GM12878 (cell line): ENCODE data around the gene MDM4. TPM values are rescaled to one million over a fixed set of nuclear protein-coding genes. Genes with fewer than 3 reads are reported as not detected.

Source experiments
- ATAC-seq: fragments of 200-7000 bp; cut with Tn5 transposase; 3 replicates; pipeline ENCODE4 v1.9.1; 2020; ENCODE audit warnings: mild to moderate bottlenecking, moderate library complexity
- BruUV-seq: library from RNA; stranded (reverse); fragments of 400-500 nt; replicated peaks from 2 replicates; lab custom pipeline; 2021; lab: Mats Ljungman, UMichigan
- CTCF ChIA-PET: fragments of 300-600 bp; sonication (Branson Sonifier 250); formaldehyde crosslinking; extraction: SDS; loops from one replicate; lab custom pipeline; 2021; ENCODE audit warnings: inconsistent platforms; lab: Yijun Ruan, JAX
- POLR2A ChIA-PET: fragments of 350-600 bp; formaldehyde crosslinking; extraction: SDS; loops from one replicate; lab custom pipeline; 2021; ENCODE audit warnings: inconsistent platforms; lab: Charles Lee
- RAD21 ChIA-PET: fragments of 300-600 bp; sonication (Branson Sonifier 250); formaldehyde crosslinking; loops from one replicate; lab custom pipeline; 2023; ENCODE audit warnings: antibody characterized with exemption; ENCODE audit not compliant: unreplicated experiment; lab: Charles Lee
- SMC1A ChIA-PET: fragments of 300-600 bp; sonication (Branson Sonifier 250); formaldehyde crosslinking; loops from one replicate; lab custom pipeline; 2023; ENCODE audit not compliant: unreplicated experiment, uncharacterized antibody; lab: Charles Lee
- DNase-seq: peaks from one replicate; pipeline ENCODE4 v3.0.0-alpha.2; 2011; ENCODE audit warnings: low read depth, low spot score
- FAIRE-seq: peaks from 3 replicates; lab custom pipeline; 2011; peaks lifted over from hg19 to GRCh38; lab: Jason Lieb, UNC
- H2AFZ ChIP-seq: 2 replicates; pipeline ENCODE4 v1.6.0; 2011; ENCODE audit warnings: low read depth, low read length, control low read depth; ENCODE audit not compliant: control insufficient read depth
- H3K27ac ChIP-seq: 2 replicates; pipeline ENCODE4 v1.5.1; 2011; ENCODE audit warnings: control low read depth; ENCODE audit not compliant: control insufficient read depth, insufficient read depth
- H3K27me3 ChIP-seq, 2 experiments: replicated peaks in 1 of 2; 2 replicates each; pipeline versions ENCODE4 v1.6.0 to v1.6.1; 2011; ENCODE audit warnings: low read length in 1 of 2; ENCODE audit not compliant: control insufficient read depth in 2 of 2, insufficient read depth in 2 of 2
- H3K36me3 ChIP-seq, 2 experiments: 2 replicates each; pipeline ENCODE4 v1.5.1; 2011; ENCODE audit warnings: low read length in 1 of 2; ENCODE audit not compliant: control insufficient read depth in 2 of 2, insufficient read depth in 2 of 2
- H3K4me1 ChIP-seq: 2 replicates; pipeline ENCODE4 v1.6.1; 2011; ENCODE audit warnings: mild to moderate bottlenecking, low read length, moderate library complexity, mixed read lengths; ENCODE audit not compliant: control insufficient read depth, insufficient read depth
- H3K4me2 ChIP-seq: 2 replicates; pipeline ENCODE4 v1.6.0; 2011; ENCODE audit warnings: control low read depth; ENCODE audit not compliant: control insufficient read depth, insufficient read depth
- H3K4me3 ChIP-seq: fragments of 200-600 bp; sonication (generic); 2 replicates; pipeline ENCODE4 v1.5.1; 2016
- H3K79me2 ChIP-seq: 2 replicates; pipeline ENCODE4 v1.6.0; 2011; ENCODE audit warnings: low read length; ENCODE audit not compliant: control insufficient read depth, insufficient read depth
- H3K9ac ChIP-seq: 2 replicates; pipeline ENCODE4 v1.8.0; 2011; ENCODE audit warnings: low read length, control low read depth, mixed read lengths; ENCODE audit not compliant: control insufficient read depth, insufficient read depth
- H3K9me3 ChIP-seq: replicated peaks from 3 replicates; pipeline ENCODE4 v1.5.1; 2011; ENCODE audit warnings: mild to moderate bottlenecking, low read length; ENCODE audit not compliant: control insufficient read depth, insufficient read depth
- H4K20me1 ChIP-seq: 2 replicates; pipeline ENCODE4 v1.6.0; 2011; ENCODE audit not compliant: control insufficient read depth, insufficient read depth
- CHD2 ChIP-seq: IDR thresholded peaks from 2 replicates; pipeline ENCODE4 v1.6.1; 2011; ENCODE audit warnings: low read depth, low read length, improper control_type of control experiment, borderline replicate concordance
- EGR1 ChIP-seq, 2 experiments: IDR thresholded peaks; 1 replicate in 1 of 2; 2 replicates in 1 of 2; pipeline ENCODE4 v1.6.1; 2011 to 2012; ENCODE audit warnings: low read depth in 2 of 2, low read length in 2 of 2, borderline replicate concordance in 1 of 2, mild to moderate bottlenecking in 1 of 2, moderate library complexity in 1 of 2
- IRF4 ChIP-seq: IDR thresholded peaks from 2 replicates; pipeline ENCODE4 v1.6.1; 2011; ENCODE audit warnings: low read depth, low read length
- NFYA ChIP-seq: IDR thresholded peaks from 2 replicates; pipeline ENCODE4 v1.6.1; 2011; ENCODE audit warnings: low read depth, mild to moderate bottlenecking, low read length, improper control_type of control experiment, borderline replicate concordance
- RAD51 ChIP-seq: fragments of 450-650 bp; IDR thresholded peaks from 2 replicates; pipeline ENCODE4 v1.6.1; 2016; ENCODE audit warnings: moderate library complexity, mild to moderate bottlenecking, inconsistent platforms
- SPI1 ChIP-seq: IDR thresholded peaks from 2 replicates; pipeline ENCODE4 v1.6.1; 2011; ENCODE audit warnings: low read depth, mild to moderate bottlenecking, low read length, moderate library complexity, borderline replicate concordance; ENCODE audit not compliant: insufficient read depth
- SREBF1 ChIP-seq: IDR thresholded peaks from 2 replicates; pipeline ENCODE4 v1.6.1; 2012; ENCODE audit warnings: mild to moderate bottlenecking, low read length
- SUPT20H ChIP-seq: IDR thresholded peaks from 2 replicates; pipeline ENCODE4 v1.6.1; 2011; ENCODE audit warnings: low read depth, mild to moderate bottlenecking, low read length, moderate library complexity, borderline replicate concordance; ENCODE audit not compliant: control insufficient read depth
- SUZ12 ChIP-seq: fragments of 200-600 bp; sonication (generic); IDR thresholded peaks from one replicate; pipeline ENCODE4 v1.6.1; 2018; ENCODE audit warnings: antibody characterized with exemption, mild to moderate bottlenecking; ENCODE audit not compliant: unreplicated experiment
- ZNF24 ChIP-seq: fragments of 450-650 bp; IDR thresholded peaks from 2 replicates; pipeline ENCODE4 v1.6.1; 2017; ENCODE audit warnings: antibody characterized with exemption, mild to moderate bottlenecking
- WGBS: methylation state at CpG from one replicate; pipeline ENCODE4 v1.1.6; 2016; ENCODE audit warnings: low lambda C conversion rate; ENCODE audit not compliant: insufficient replicate concordance, insufficient coverage; ENCODE audit errors: missing lambda C conversion rate; 5-methylcytosine and 5-hydroxymethylcytosine counted together
- in situ Hi-C: fragments of 300-500 bp; cut with MboI; formaldehyde crosslinking; loops from 9 replicates; pipeline ENCODE4 v1.14.3; 2018; ENCODE audit warnings: mixed read lengths
- intact Hi-C: fragments of 100-400 bp; cut with micrococcal nuclease; formaldehyde crosslinking; loops from one replicate; pipeline ENCODE4 v1.14.2; 2022; ENCODE audit not compliant: unreplicated experiment
- polyA plus RNA-seq, 11 experiments: library from polyadenylated mRNA; depleted of rRNA in 4 of 11; unstranded in 6 of 11; stranded (reverse) in 5 of 11; fragments of >200 nt; fragmentation: Nextera tagmentation in 4 of 11; fragmentation: Illumina TruSeq in 1 of 11; extraction: Ambion mirVana in 4 of 11; extraction: Trizol in 1 of 11; gene quantifications; 1 replicate in 1 of 11; 2 replicates in 10 of 11; pipeline versions ENCODE4 v1.2.1 to v1.2.3, GENCODE V29; 2011 to 2016; ENCODE audit warnings: inconsistent platforms in 2 of 11, missing spikeins in 2 of 11, low read depth in 1 of 11
- total RNA-seq, 4 experiments: library from RNA; depleted of rRNA in 3 of 4; stranded (reverse); fragments of >200 nt in 3 of 4; fragmentation: Illumina TruSeq in 1 of 4; extraction: Trizol in 1 of 4; gene quantifications; 2 replicates each; pipeline versions ENCODE4 v1.2.1 to v1.2.3, GENCODE V29; 2013 to 2021
- TF ChIP-seq, protein P1 (sequence below): fragments of 450-650 bp; IDR thresholded peaks from 2 replicates; pipeline ENCODE4 v1.6.1; 2014; ENCODE audit warnings: mild to moderate bottlenecking
- TF ChIP-seq, protein P2 (sequence below): fragments of 150-350 bp; IDR thresholded peaks from 2 replicates; pipeline ENCODE4 v1.6.1; 2016; ENCODE audit warnings: low read depth, low read length

Gene MDM4
- total and polyA plus RNA-seq, 10 of the 15 experiments (the other 5 are each of a cell fraction or from before 2014, with no cell fraction given) = 2.5 to 74.4 (median 22.7) TPM

DNA sequence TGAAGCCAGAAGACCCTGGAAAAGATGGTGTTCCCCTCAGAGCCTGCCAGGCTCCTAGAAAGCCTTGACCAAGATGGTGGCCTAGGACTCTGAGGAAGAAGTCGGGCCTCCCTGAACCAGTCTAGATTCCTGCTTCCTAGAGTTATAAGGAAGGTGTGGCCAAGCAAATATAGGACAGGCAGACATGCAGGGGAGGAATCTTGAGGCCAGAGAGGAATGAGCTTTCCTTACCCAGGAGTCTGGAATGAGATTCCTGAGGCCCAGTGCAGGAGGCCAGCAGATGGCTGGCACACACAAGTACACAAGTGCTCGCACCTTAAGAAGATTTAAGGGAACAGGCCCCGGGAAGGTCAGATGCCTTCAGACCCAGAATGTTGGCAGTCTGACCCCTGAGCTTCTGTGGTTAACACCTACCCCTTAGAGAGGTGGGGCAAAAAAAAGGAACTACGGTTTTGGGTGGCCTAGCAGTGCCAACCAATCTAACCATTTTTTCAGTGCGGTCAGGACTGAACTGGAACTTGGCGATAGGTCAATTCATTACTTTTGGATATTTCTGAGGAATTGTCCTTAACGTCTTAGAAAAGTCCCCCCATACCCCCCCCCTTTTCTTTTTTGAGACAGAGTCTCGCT lies 73.3 kb downstream of the MDM4 start:
- no peaks in the 10 kb centered on the region for H3K79me2 ChIP-seq
- no peak overlapping the region for H3K27ac ChIP-seq
- ChIA-PET SMC1A (interaction anchor here (1.0 kb wide), 1 partner anchor 20 kb away, joined by 3 read pairs; no protein-coding TSS in a partner anchor), RAD21 (no interaction called here), CTCF (interaction anchor here (0.7 kb wide), 1 partner anchor 174 kb away, joined by 4 read pairs; no protein-coding TSS in a partner anchor), POLR2A (no interaction called here)
- no peak overlapping the region for H3K4me2 ChIP-seq
- no peak for FAIRE-seq
- TF ChIP-seq IRF4 (no peak), ZNF24 (no peak), EGR1 (IDR thresholded peaks at IDR 0.05; ENCODE audit: borderline replicate concordance in 1 of 2, low read depth in 2 of 2, low read length in 2 of 2) (no peak), RAD51 (no peak), SUZ12 (no peak), SPI1 (no peak), NFYA (no peak), SUPT20H (no peak), SREBF1 (no peak), CHD2 (no peak)
- TF ChIP-seq, protein P1, sequence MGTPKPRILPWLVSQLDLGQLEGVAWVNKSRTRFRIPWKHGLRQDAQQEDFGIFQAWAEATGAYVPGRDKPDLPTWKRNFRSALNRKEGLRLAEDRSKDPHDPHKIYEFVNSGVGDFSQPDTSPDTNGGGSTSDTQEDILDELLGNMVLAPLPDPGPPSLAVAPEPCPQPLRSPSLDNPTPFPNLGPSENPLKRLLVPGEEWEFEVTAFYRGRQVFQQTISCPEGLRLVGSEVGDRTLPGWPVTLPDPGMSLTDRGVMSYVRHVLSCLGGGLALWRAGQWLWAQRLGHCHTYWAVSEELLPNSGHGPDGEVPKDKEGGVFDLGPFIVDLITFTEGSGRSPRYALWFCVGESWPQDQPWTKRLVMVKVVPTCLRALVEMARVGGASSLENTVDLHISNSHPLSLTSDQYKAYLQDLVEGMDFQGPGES = no peak
- TF ChIP-seq, protein P2, sequence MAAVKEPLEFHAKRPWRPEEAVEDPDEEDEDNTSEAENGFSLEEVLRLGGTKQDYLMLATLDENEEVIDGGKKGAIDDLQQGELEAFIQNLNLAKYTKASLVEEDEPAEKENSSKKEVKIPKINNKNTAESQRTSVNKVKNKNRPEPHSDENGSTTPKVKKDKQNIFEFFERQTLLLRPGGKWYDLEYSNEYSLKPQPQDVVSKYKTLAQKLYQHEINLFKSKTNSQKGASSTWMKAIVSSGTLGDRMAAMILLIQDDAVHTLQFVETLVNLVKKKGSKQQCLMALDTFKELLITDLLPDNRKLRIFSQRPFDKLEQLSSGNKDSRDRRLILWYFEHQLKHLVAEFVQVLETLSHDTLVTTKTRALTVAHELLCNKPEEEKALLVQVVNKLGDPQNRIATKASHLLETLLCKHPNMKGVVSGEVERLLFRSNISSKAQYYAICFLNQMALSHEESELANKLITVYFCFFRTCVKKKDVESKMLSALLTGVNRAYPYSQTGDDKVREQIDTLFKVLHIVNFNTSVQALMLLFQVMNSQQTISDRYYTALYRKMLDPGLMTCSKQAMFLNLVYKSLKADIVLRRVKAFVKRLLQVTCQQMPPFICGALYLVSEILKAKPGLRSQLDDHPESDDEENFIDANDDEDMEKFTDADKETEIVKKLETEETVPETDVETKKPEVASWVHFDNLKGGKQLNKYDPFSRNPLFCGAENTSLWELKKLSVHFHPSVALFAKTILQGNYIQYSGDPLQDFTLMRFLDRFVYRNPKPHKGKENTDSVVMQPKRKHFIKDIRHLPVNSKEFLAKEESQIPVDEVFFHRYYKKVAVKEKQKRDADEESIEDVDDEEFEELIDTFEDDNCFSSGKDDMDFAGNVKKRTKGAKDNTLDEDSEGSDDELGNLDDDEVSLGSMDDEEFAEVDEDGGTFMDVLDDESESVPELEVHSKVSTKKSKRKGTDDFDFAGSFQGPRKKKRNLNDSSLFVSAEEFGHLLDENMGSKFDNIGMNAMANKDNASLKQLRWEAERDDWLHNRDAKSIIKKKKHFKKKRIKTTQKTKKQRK = no peak
- no peaks in the 10 kb centered on the region for H3K4me1 ChIP-seq
- H4K20me1 ChIP-seq = no peaks in the 10 kb centered on the region
- DNase-seq = no peak
- no peaks in the 10 kb centered on the region for H3K9me3 ChIP-seq
- no TSS peak for BruUV-seq
- H3K27me3 ChIP-seq = no peaks in the 10 kb centered on the region
- H2AFZ ChIP-seq = no peak overlapping the region
- peak; percentile 41; the same call in 1 of the 3 replicates for ATAC-seq
- no peak overlapping the region for H3K4me3 ChIP-seq
- no peak overlapping the region for H3K9ac ChIP-seq
- H3K36me3 ChIP-seq = no peaks in the 10 kb centered on the region
- 65% methylated on average over 8 of the region's 8 CpGs for WGBS
- in situ Hi-C loops (no loop called here), intact Hi-C loops (no loop called here)
